Lung (tissue), 12 donors: ENCODE results near the gene GPX3. TPM values are rescaled to one million over a fixed set of nuclear protein-coding genes. Genes with fewer than 3 reads are reported as not detected.
A peak's percentile ranks its signal among the peaks of the same experiment; 100 is the strongest.

Source experiments
- ATAC-seq: fragments of 200-7000 bp; cut with Tn5 transposase; one replicate; pipeline ENCODE4 v1.9.1; 2020; ENCODE audit warnings: moderate number of reproducible peaks; ENCODE audit not compliant: insufficient read depth, low FRiP score
- DNase-seq, 3 donors: peaks; one replicate each; pipeline ENCODE4 v3.0.0-alpha.2; 2013 to 2017
- H3K27ac ChIP-seq, 2 donors: one replicate each; pipeline ENCODE4 v1.5.1; 2013; ENCODE audit warnings: mild to moderate bottlenecking in 2 of 2, moderate library complexity in 2 of 2, control low read depth in 1 of 2, inconsistent platforms in 1 of 2, low read depth in 1 of 2, low read length in 1 of 2
- H3K27me3 ChIP-seq, 3 donors: one replicate each; pipeline ENCODE4 v1.5.1; 2013; ENCODE audit warnings: low read length in 2 of 3; ENCODE audit not compliant: control insufficient read depth in 3 of 3, insufficient read depth in 3 of 3
- H3K36me3 ChIP-seq, 4 donors: one replicate each; pipeline ENCODE4 v1.5.1; 2013; ENCODE audit warnings: low read length in 4 of 4, mild to moderate bottlenecking in 1 of 4, moderate library complexity in 1 of 4; ENCODE audit not compliant: control insufficient read depth in 4 of 4, insufficient read depth in 4 of 4
- H3K4me1 ChIP-seq, 5 donors: one replicate each; pipeline ENCODE4 v1.5.1; 2013; ENCODE audit warnings: low read length in 5 of 5, mild to moderate bottlenecking in 2 of 5, moderate library complexity in 1 of 5; ENCODE audit not compliant: control insufficient read depth in 5 of 5, insufficient read depth in 5 of 5
- H3K4me3 ChIP-seq: one replicate; pipeline ENCODE4 v1.5.1; 2013; ENCODE audit warnings: mild to moderate bottlenecking, control low read depth, moderate library complexity
- H3K9ac ChIP-seq, 2 donors: one replicate each; pipeline ENCODE4 v1.5.1; 2013; ENCODE audit warnings: low read length in 2 of 2, control low read depth in 1 of 2; ENCODE audit not compliant: insufficient read depth in 1 of 2
- H3K9me3 ChIP-seq, 4 donors: one replicate each; pipeline ENCODE4 v1.5.1; 2013; ENCODE audit warnings: low read length in 3 of 4, mild to moderate bottlenecking in 1 of 4, moderate library complexity in 1 of 4; ENCODE audit not compliant: control insufficient read depth in 4 of 4, insufficient read depth in 3 of 4
- WGBS, 2 donors: extraction: QIAGEN DNeasy Blood & Tissue Kit; methylation state at CpG; one replicate each; pipeline ENCODE4 v1.1.7; 2013; 5-methylcytosine and 5-hydroxymethylcytosine counted together
- polyA plus RNA-seq, 2 donors: library from polyadenylated mRNA; stranded (reverse); fragments of 200-250 nt; gene quantifications; one replicate each; pipeline ENCODE4 v1.2.1, GENCODE V29; 2013
- total RNA-seq, 2 donors: library from RNA; depleted of rRNA in 1 of 2; stranded (reverse); fragments of >200 nt in 1 of 2; gene quantifications; one replicate each; pipeline ENCODE4 v1.2.1, GENCODE V29; 2014 to 2021
- TF ChIP-seq, protein P1 (sequence below): IDR thresholded peaks from 2 replicates; pipeline ENCODE4 v1.5.1; 2012; ENCODE audit warnings: mild to moderate bottlenecking; ENCODE audit errors: control extremely low read depth, extremely low read depth
- donor health status: control.
- donor health status: control.
- donor health status: Bipolar disorder and iron deficiency.
- donor health status: healthy.
- donor health status: DM: yes; HTN: yes; CAD: no.

Gene GPX3
- total and polyA plus RNA-seq, 4 donors: 99.0 to 1,457 (median 826) TPM

DNA sequence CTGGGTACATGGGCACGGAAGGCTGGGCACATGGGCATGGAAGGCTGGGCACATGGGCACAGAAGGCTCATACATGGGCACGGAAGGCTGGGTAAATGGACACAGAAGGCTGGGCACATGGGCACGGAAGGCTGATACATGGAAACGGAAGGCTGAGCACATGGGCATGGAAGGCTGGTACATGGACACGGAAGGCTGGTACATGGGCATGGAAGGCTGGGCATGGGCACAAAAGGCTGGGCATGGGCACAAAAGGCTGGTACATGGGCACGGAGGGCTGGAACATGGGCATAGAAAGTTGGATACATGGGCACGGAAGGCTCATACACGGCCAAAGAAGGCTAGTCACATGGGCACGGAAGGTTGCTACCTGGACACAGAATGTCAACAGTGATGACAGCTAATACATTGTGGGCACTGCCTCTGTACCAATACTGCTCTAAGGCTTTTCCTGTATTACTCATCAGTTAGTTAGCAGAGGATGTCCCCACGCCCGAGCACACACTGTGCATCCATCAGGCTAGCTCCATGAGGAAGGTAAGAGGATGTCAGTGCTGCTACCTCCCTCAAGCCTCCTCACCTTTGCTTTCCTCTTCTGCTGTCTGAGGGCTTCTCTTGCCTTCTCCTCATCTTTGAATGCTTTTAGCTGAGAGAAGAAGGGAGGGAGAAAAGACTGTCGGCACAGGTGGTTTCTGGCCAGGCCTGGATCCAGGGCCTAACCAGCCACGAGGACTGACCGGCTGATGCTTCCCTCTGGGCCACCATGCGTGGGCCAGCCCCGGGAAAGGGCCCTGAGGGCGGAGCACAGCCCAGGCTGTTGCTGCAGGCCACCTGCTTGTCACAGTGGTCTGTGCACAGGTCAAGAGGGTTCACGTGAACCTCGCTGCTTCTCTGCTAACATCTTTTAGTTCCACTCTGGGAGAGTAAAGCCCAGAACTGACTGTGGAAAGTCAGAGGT is 14.3 kb downstream of the GPX3 start:
- no peak for DNase-seq
- Histone ChIP-seq H3K9ac (no peak overlapping the region), H3K4me3 (no peak overlapping the region), H3K36me3 (peaks cover 0 to 67% (median 28%) of the 10 kb centered on the region in 4 donors), H3K27me3 (no peaks in the 10 kb centered on the region), H3K9me3 (no peaks in the 10 kb centered on the region), H3K27ac (peak overlapping the region in 1 of 2 donors; percentile 2), H3K4me1 (peaks cover 0 to 36% (median 20%) of the 10 kb centered on the region in 5 donors)
- TF ChIP-seq, protein P1, sequence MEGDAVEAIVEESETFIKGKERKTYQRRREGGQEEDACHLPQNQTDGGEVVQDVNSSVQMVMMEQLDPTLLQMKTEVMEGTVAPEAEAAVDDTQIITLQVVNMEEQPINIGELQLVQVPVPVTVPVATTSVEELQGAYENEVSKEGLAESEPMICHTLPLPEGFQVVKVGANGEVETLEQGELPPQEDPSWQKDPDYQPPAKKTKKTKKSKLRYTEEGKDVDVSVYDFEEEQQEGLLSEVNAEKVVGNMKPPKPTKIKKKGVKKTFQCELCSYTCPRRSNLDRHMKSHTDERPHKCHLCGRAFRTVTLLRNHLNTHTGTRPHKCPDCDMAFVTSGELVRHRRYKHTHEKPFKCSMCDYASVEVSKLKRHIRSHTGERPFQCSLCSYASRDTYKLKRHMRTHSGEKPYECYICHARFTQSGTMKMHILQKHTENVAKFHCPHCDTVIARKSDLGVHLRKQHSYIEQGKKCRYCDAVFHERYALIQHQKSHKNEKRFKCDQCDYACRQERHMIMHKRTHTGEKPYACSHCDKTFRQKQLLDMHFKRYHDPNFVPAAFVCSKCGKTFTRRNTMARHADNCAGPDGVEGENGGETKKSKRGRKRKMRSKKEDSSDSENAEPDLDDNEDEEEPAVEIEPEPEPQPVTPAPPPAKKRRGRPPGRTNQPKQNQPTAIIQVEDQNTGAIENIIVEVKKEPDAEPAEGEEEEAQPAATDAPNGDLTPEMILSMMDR: no peak
- 92 to 94% methylated on average over 19 of the region's 19 CpGs for WGBS, 2 donors
- ATAC-seq: no peak

DNA sequence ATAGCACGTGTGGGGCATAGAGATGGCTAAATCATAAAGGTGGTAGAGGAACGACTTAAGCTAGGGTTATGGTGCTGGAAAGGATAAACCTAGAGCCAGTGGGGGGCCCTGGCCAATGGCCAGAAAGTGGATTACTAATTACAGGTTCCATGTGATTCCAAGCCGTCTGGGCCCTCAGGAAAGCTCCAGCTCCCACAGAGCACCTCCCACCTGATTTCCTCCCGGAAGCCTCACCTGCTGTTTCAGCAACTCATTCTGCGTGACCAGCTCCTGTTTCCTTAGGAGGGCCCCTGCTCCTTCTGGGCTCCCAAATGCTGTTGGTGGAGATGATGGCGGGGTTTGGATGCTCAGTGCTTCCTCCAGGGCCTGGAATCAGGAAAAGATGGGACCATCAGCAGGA is 16.2 kb downstream of the GPX3 start:
- TF ChIP-seq, protein P1: no peak
- 89 to 93% methylated on average over 6 of the region's 6 CpGs for WGBS, 2 donors
- peaks cover 0 to 68% (median 35%) of the 10 kb centered on the region in 4 donors for H3K36me3 ChIP-seq
- H3K27me3 ChIP-seq: no peaks in the 10 kb centered on the region
- H3K4me1 ChIP-seq: peaks cover 0 to 23% (median 13%) of the 10 kb centered on the region in 5 donors
- no peak for ATAC-seq
- DNase-seq: no peak
- no peak overlapping the region for H3K4me3 ChIP-seq
- peak overlapping the region in 1 of 2 donors; percentile 9 for H3K27ac ChIP-seq
- H3K9ac ChIP-seq: no peak overlapping the region
- no peaks in the 10 kb centered on the region for H3K9me3 ChIP-seq

DNA sequence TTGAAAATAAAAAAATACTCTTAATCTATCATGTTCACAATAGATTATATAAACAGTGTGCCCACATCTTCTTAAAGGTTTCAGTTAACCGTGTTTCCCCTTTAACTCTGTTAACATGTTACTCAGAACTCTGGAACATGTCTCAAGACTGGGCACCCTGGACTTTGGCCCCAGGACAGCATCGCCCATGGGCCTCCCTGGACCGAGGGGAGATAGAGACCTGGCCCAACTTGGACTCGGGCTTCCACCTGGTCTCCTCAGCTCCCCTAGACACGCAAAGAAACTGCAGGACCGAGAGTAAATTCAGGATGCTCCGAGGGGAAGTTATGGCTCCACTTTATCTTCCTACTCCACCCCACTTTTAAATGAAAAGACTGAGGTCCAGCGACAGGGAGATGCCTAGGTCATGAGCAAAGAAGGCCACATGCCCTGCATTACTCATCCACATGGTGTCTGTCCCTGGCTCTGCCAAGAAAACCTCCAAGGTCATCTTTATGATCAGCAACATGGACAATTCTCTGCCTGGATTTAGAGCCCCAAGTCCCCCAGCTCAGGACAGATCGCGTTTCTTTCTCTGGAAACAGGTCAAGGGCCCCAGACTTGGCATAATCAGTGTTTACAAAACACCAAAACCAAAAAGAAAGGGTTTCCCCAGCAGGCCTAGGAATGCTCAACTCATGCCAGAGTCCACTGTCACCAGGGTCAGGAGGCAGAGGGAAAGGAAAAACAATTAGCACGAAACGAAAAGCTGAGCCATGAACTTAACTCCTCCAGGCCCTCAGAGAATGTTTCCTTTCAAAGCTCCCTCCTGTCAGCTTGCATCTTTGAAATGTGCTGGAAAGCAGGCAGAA is 17.4 kb downstream of the GPX3 start:
- Histone ChIP-seq H3K4me3 (no peak overlapping the region), H3K4me1 (peaks cover 0 to 23% (median 13%) of the 10 kb centered on the region in 5 donors), H3K27ac (peak overlapping the region; percentile 82 to 92), H3K9me3 (no peaks in the 10 kb centered on the region), H3K27me3 (no peaks in the 10 kb centered on the region), H3K9ac (no peak overlapping the region), H3K36me3 (peaks cover 6 to 67% (median 35%) of the 10 kb centered on the region in 4 donors)
- peak; percentile 84 to 96 (median 94) for DNase-seq
- ATAC-seq: no peak
- WGBS, 2 donors: 62 to 80% methylated on average over 12 of the region's 12 CpGs
- TF ChIP-seq, protein P1: no peak
